Activated effector memory CD4-positive, alpha-beta T cell treated with anti-CD3 and anti-CD28 coated beads, Interleukin-2, amount 50 U/mL, for 16 hours (primary cell): ENCODE results near the gene RPS14.

ENCODE experiments used
- DNase-seq: peaks from one replicate; pipeline ENCODE4 v3.0.0-alpha.2; 2020

The RPS14 gene

GRCh38 chr5:150398722-150399523 lies 50.6 kb downstream of the RPS14 start:
- no peak for DNase-seq

- DNase-seq, result no peak
Observed at GRCh38 chr5:150397782-150398721, 51.5 kb downstream of the RPS14 start.

- DNase-seq, result no peak
Observed at GRCh38 chr5:150397146-150397781, 52.3 kb downstream of the RPS14 start.

GRCh38 chr5:150396267-150396666 lies 53.3 kb downstream of the RPS14 start:
- no peak for DNase-seq

GRCh38 chr5:150395688-150395975 lies 53.9 kb downstream of the RPS14 start:
- no peak for DNase-seq

- no peak for DNase-seq
Observed at GRCh38 chr5:150394912-150395687, 54.4 kb downstream of the RPS14 start.

GRCh38 chr5:150394131-150394530 lies 55.4 kb downstream of the RPS14 start:
- no peak for DNase-seq

GRCh38 chr5:150393096-150393645 lies 56.4 kb downstream of the RPS14 start:
- no peak for DNase-seq

GRCh38 chr5:150392680-150393079 lies 56.9 kb downstream of the RPS14 start:
- no peak for DNase-seq
